ENCODE measurements around the gene GTF3C5. TPM values are rescaled to one million over a fixed set of nuclear protein-coding genes. Genes with fewer than 3 reads are reported as not detected.
"Not testable (repeated sequence)": the region's sequence is repeated elsewhere in the genome, so short reads cannot be mapped to it uniquely, and the experiment has no call there.

GTF3C5 gene
- total RNA-seq, 4 donors from 2014 or later: 48.2 to 55.3 (median 48.9) TPM

GRCh38 chr9:133070985-133071384 is 40.2 kb downstream of the GTF3C5 start:
- H3K4me1 ChIP-seq: peaks cover 8 to 12% (median 11%) of the 10 kb centered on the region in 3 donors
- H3K27ac ChIP-seq; intact Hi-C loops (cut with DNase I); DNase-seq; H3K27me3 ChIP-seq; H3K4me3 ChIP-seq; H3K9me3 ChIP-seq: not testable (repeated sequence)
- H3K36me3 ChIP-seq: peaks cover 0 to 20% (median 0%) of the 10 kb centered on the region in 3 donors
- WGBS, 2 donors: no CpG with 5 or more reads among the region's 31 CpGs

GRCh38 chr9:133071484-133072150 is 40.8 kb downstream of the GTF3C5 start:
- peaks cover 0 to 15% (median 0%) of the 10 kb centered on the region in 3 donors for H3K36me3 ChIP-seq
- H3K4me1 ChIP-seq: peaks cover 8 to 12% (median 11%) of the 10 kb centered on the region in 3 donors
- no peak overlapping the region for H3K4me3 ChIP-seq
- H3K27ac ChIP-seq: no peak overlapping the region
- no peaks in the 10 kb centered on the region for H3K27me3 ChIP-seq
- no peak for TF ChIP-seq POLR2A (IDR thresholded peaks at IDR 0.05)
- no peak for TF ChIP-seq CTCF (IDR thresholded peaks at IDR 0.05)
- no peak for DNase-seq
- intact Hi-C loops (cut with DNase I): no loop called here
- no peaks in the 10 kb centered on the region for H3K9me3 ChIP-seq
- 100% methylated on average over 2 of the region's 33 CpGs; no CpG with 5 or more reads in 1 of the 2 donors for WGBS, 2 donors

GRCh38 chr9:133072210-133072609 is 41.4 kb downstream of the GTF3C5 start:
- WGBS, 2 donors: 80 to 86% methylated on average over 1 to 5 of the region's 5 CpGs
- intact Hi-C loops (cut with DNase I); H3K9me3 ChIP-seq; H3K36me3 ChIP-seq; DNase-seq; H3K4me3 ChIP-seq; H3K27ac ChIP-seq; H3K27me3 ChIP-seq: not testable (repeated sequence)
- H3K4me1 ChIP-seq: peaks cover 5 to 10% (median 7%) of the 10 kb centered on the region in 3 donors

- Histone ChIP-seq H3K4me1 (no peaks in the 10 kb centered on the region), H3K9me3 (no peaks in the 10 kb centered on the region), H3K36me3 (peaks cover 0 to 7% (median 0%) of the 10 kb centered on the region in 3 donors), H3K4me3 (no peak overlapping the region), H3K27me3 (no peaks in the 10 kb centered on the region), H3K27ac (no peak overlapping the region)
- no peak for DNase-seq
- 69 to 80% methylated on average over 6 to 12 of the region's 12 CpGs for WGBS, 2 donors
- intact Hi-C loops (cut with DNase I): no loop called here
- TF ChIP-seq POLR2A (IDR thresholded peaks at IDR 0.05) (no peak), CTCF (IDR thresholded peaks at IDR 0.05) (no peak)
Observed at GRCh38 chr9:133073086-133074014, 42.6 kb downstream of the GTF3C5 start.

GRCh38 chr9:133074111-133074651 is 43.4 kb downstream of the GTF3C5 start:
- intact Hi-C loops (cut with DNase I): no loop called here
- Histone ChIP-seq H3K36me3 (peaks cover 0 to 7% (median 0%) of the 10 kb centered on the region in 3 donors), H3K27ac (no peak overlapping the region), H3K4me3 (no peak overlapping the region), H3K9me3 (no peaks in the 10 kb centered on the region), H3K27me3 (no peaks in the 10 kb centered on the region), H3K4me1 (no peaks in the 10 kb centered on the region)
- WGBS, 2 donors: 55 to 62% methylated on average over 6 to 8 of the region's 8 CpGs
- TF ChIP-seq POLR2A (IDR thresholded peaks at IDR 0.05): no peak
- no peak for DNase-seq

GRCh38 chr9:133075925-133076630 is 45.3 kb downstream of the GTF3C5 start:
- Histone ChIP-seq H3K9me3 (no peaks in the 10 kb centered on the region), H3K4me1 (no peaks in the 10 kb centered on the region), H3K4me3 (no peak overlapping the region), H3K36me3 (no peaks in the 10 kb centered on the region), H3K27me3 (no peaks in the 10 kb centered on the region), H3K27ac (no peak overlapping the region)
- DNase-seq: no peak
- 49 to 75% methylated on average over 4 of the region's 4 CpGs for WGBS, 2 donors
- intact Hi-C loops (cut with DNase I): no loop called here
- TF ChIP-seq POLR2A (IDR thresholded peaks at IDR 0.05): no peak
- no peak for TF ChIP-seq CTCF (IDR thresholded peaks at IDR 0.05)
